ENCODE data around the gene NUMB.

NUMB gene

DNA sequence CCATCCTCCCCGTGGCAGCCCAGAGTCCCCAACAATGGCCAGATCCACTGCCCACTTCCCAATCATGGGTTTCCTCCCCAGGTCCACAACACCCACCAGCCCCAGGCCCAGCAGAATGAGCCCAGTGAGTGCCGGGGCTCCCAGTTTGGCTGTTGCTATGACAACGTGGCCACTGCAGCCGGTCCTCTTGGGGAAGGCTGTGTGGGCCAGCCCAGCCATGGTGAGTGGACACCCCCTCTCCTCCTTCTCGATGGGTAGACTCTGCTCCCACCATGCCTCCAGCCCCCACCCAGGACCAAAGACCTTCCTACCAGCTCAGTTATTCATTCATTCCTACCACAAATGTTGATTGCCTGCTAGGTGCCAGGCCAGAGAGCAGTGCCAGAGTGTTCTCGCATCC is 197.3 kb downstream of the NUMB start:
- Mint-ChIP-seq H3K27me3 (peaks cover 45% of the 10 kb centered on the region), H3K4me3 (no peak overlapping the region), H3K4me1 (peaks cover 7% of the 10 kb centered on the region), H3K9me3 (no peaks in the 10 kb centered on the region), H3K27ac (peak overlapping the region in 1 of 2 donors; percentile 42)
- no peak for DNase-seq
- no peak for ATAC-seq

DNA sequence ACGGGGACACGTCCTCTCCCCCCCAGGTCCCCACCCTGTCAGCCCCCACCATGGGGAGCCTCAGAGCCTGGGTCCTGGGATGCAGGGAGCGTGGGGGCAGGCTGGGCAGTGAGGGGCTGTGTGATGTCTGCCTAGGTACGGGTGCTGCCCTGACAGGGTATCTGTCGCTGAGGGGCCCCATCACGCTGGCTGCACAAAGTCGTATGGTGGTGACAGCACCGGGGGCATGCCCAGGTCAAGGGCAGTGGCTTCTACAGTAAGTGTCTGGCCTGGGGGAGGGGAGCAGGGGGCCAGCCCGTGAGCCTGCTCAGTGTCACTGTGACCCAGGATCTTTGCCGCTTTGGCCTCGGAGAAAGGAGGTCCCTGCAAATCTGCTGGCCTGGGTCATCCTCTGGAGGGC is 197.8 kb downstream of the NUMB start:
- peaks cover 40% of the 10 kb centered on the region for H3K27me3 Mint-ChIP-seq
- H3K9me3 Mint-ChIP-seq, result no peaks in the 10 kb centered on the region
- peaks cover 7% of the 10 kb centered on the region for H3K4me1 Mint-ChIP-seq
- H3K4me3 Mint-ChIP-seq, result no peak overlapping the region
- DNase-seq (no peak), ATAC-seq (no peak)
- no peak overlapping the region for H3K27ac Mint-ChIP-seq

DNA sequence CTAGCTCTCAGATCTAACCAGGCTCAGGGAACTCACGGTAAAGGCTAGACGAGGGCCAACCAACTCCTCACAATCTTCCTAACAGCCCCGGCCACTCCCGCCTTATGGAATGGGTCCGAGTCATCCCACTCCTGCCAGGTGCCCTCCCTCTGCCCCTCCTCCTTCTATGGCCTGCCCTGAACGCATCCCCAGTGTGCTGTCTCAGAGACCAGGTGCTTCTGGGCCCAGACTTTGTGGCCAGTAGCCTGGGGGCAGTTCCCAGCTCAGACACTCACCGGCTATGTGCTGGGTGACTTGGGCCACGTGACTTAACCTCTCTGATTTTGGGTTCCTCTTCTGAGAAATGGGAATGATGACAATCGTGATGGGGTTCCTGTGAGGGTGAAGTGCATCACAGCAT is 198.5 kb downstream of the NUMB start:
- Mint-ChIP-seq H3K4me3 (no peak overlapping the region), H3K4me1 (peaks cover 7% of the 10 kb centered on the region)
- no peak for ATAC-seq

DNA sequence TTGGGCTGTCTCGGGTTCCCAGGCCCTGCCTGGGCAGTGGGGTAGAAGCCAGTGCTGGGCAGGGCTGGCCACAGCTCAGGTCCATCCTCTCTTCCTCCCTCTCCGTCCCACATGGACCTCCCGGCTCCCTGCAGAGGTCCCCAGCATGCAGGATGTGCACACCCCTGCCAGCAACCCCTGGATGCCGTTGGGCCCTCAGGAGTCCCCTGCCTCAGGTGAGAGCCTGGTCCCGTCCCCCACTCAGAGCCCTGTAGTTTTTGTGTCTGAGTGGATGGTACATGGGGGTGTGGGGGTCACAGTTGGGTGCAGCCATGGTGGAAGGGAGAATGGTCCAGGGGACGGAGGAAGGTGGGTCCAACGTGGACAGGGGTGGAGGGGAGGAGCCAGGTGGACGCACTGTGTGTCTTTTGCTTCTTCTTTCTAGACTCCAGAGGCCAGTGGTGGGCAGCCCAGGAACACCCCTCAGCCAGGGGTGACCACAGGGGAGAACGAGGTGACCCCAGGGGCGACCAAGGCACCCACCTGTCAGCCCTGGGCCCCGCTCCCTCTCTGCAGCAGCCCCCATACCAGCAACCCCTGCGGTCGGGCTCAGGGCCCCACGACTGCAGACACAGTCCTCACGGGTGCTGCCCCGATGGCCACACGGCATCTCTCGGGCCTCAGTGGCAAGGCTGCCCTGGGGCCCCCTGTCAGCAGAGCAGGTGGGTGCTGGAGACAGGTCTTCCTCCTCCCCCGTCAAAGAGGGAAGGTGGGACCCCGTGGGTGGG is 199.3 kb downstream of the NUMB start:
- Mint-ChIP-seq H3K9me3 (no peaks in the 10 kb centered on the region), H3K4me3 (no peak overlapping the region)

More for the DNA sequence above, 198.5 kb downstream of the NUMB start:
- no peak for DNase-seq
- H3K9me3 Mint-ChIP-seq, result no peaks in the 10 kb centered on the region
- peaks cover 32% of the 10 kb centered on the region for H3K27me3 Mint-ChIP-seq
- H3K27ac Mint-ChIP-seq, result no peak overlapping the region

DNA sequence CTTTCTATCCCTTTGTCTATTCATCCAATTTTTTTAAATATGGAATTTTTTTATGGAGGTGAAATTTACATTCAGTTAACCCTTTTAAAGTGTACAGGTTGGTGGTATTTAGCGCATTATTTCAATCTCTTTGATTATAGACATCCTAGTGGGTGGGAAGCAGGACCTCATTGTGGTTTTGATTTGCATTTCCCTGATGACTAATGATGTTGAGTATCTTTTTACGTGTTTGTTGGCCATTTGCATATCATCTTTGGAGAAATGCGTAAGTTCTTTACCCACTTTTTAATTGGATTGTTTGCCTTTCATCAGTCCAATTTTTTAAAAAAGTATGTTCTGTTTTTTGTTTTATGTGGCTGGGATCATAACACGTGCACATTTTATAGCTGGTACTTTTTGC is 200.3 kb downstream of the NUMB start:
- ATAC-seq, result no peak

More for the DNA sequence above, 199.3 kb downstream of the NUMB start:
- Mint-ChIP-seq H3K4me1 (peaks cover 7% of the 10 kb centered on the region), H3K27me3 (peaks cover 24% of the 10 kb centered on the region), H3K27ac (no peak overlapping the region)
- peak; percentile 6 for ATAC-seq
- no peak for DNase-seq

DNA sequence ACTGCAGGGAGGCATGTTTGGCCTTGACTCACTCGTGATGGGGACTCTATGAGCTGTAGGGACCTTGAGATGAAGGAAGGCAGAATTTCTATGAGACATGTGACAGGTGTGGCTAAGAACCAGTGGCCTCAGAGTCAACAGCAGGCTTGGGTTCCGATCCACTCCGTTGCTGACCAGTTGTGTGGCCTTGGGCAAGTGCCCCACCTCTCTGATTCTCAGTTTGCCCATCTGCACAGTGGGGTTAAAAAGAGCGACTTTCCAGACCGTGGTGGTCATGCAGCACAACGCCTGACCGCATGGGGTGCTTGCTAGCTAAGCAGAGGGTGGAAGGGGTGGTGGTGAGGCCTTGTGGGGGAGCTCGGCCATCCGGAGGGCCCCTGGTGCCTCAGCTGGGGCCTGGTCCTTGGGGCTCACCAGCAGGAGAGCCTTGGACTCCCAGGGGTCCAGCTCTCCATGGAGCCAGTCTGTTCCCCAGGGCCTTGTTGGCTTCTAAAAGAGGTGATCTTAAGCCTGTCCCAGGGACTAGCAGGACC is 202.6 kb downstream of the NUMB start:
- Mint-ChIP-seq H3K9me3 (no peaks in the 10 kb centered on the region), H3K27ac (peak overlapping the region in 1 of 2 donors; percentile 1), H3K27me3 (peaks cover 10% of the 10 kb centered on the region), H3K4me3 (no peak overlapping the region), H3K4me1 (peaks cover 7% of the 10 kb centered on the region)
- ATAC-seq, result no peak
- DNase-seq, result no peak

More for the DNA sequence above, 200.3 kb downstream of the NUMB start:
- Mint-ChIP-seq H3K4me3 (no peak overlapping the region), H3K9me3 (no peaks in the 10 kb centered on the region), H3K27me3 (peaks cover 19% of the 10 kb centered on the region), H3K27ac (no peak overlapping the region), H3K4me1 (peaks cover 7% of the 10 kb centered on the region)
- no peak for DNase-seq

DNA sequence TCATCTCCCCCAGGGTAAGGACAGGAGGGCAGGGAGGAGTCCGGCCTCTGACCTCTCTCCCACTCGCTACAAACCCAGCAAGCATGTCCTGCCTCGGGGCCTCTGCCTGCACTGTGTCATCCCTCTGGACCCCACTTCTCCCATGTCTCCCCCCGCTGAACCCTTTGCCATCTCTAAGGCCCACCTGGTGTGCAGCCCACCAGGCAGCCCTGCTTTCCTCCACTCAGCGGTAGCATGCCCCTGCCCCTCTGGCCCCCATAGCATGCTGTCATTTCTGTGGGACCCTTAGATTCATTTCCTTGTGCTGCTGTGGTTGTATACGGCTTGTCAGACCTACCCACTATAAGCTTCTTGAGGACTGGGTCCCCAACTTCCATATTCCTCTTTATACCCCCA is 203.3 kb downstream of the NUMB start:
- H3K4me3 Mint-ChIP-seq, result no peak overlapping the region
- H3K27me3 Mint-ChIP-seq, result peaks cover 4% of the 10 kb centered on the region
- H3K4me1 Mint-ChIP-seq, result peaks cover 7% of the 10 kb centered on the region
- H3K27ac Mint-ChIP-seq, result no peak overlapping the region
- DNase-seq (no peak), ATAC-seq (no peak)
- H3K9me3 Mint-ChIP-seq, result no peaks in the 10 kb centered on the region

DNA sequence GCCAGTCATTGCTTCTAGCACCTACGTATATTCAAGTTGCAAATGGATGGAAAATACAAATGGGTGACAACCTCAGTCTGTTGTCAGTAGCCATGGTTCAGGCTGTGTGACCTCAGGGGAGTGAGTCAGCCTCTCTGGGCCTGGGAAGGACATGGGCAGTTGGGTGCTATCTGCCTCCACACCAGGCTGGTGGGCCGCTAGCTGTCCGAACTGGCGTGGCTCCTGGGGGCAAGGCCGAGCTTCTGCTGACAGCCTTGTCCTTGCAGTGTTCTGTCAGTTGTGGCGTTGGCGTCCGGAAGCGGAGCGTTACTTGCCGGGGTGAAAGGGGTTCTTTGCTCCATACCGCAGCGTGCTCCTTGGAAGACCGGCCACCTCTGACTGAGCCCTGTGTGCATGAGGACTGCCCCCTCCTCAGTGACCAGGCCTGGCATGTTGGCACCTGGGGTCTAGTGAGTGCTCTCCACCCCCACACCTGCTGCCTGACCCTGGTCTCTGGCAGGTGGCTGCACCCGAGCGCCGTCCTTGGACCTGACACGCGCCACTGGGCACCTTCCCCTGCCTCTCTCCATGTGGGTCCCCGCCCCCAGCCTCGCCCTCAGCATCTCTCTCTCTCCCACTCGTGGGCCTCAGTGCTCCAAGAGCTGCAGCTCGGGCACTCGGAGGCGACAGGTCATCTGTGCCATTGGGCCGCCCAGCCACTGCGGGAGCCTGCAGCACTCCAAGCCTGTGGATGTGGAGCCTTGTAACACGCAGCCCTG is 203.9 kb downstream of the NUMB start:
- DNase-seq, result no peak
- H3K4me1 Mint-ChIP-seq, result peaks cover 7% of the 10 kb centered on the region
- H3K27me3 Mint-ChIP-seq, result no peaks in the 10 kb centered on the region
- no peaks in the 10 kb centered on the region for H3K9me3 Mint-ChIP-seq
- no peak overlapping the region for H3K4me3 Mint-ChIP-seq
- no peak for ATAC-seq
- no peak overlapping the region for H3K27ac Mint-ChIP-seq

DNA sequence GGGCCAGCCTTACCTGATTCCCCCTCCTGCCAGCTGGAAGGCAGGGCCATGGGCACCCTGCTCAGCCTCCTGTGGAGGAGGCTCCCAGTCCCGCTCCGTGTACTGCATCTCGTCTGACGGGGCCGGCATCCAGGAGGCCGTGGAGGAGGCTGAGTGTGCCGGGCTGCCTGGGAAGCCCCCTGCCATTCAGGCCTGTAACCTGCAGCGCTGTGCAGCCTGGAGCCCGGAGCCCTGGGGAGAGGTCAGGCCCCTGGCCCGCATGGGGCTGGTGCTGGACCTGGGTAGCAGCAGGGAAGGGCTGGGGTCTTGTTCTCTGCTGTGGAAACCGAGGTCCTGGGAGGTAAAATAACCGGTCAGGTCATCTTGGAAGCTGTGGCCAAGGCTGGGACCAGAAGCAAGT is 204.6 kb downstream of the NUMB start:
- peaks cover 7% of the 10 kb centered on the region for H3K4me1 Mint-ChIP-seq
- DNase-seq (no peak), ATAC-seq (peak; percentile 6)
- H3K27ac Mint-ChIP-seq, result no peak overlapping the region
- H3K27me3 Mint-ChIP-seq, result no peaks in the 10 kb centered on the region
- no peak overlapping the region for H3K4me3 Mint-ChIP-seq
- H3K9me3 Mint-ChIP-seq, result no peaks in the 10 kb centered on the region

DNA sequence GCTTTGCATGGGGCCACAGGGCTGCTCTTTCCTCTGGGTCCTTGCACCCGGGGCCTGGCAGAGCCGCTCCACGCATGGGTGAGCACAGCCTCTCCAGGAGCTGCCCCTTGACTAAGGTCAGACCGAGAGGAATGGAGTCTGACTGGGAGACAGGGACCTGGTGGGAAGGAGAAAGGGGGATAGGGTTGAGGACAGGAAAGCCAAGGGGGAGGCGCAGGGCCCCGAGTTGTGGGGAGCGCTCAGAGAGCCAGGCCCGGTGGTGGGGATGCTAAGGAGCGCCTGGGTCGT is 205.1 kb downstream of the NUMB start:
- no peak overlapping the region for H3K4me3 Mint-ChIP-seq
- H3K4me1 Mint-ChIP-seq, result peaks cover 6% of the 10 kb centered on the region
- H3K9me3 Mint-ChIP-seq, result no peaks in the 10 kb centered on the region
- no peak overlapping the region for H3K27ac Mint-ChIP-seq
- DNase-seq, result no peak
- no peak for ATAC-seq
- H3K27me3 Mint-ChIP-seq, result no peaks in the 10 kb centered on the region

DNA sequence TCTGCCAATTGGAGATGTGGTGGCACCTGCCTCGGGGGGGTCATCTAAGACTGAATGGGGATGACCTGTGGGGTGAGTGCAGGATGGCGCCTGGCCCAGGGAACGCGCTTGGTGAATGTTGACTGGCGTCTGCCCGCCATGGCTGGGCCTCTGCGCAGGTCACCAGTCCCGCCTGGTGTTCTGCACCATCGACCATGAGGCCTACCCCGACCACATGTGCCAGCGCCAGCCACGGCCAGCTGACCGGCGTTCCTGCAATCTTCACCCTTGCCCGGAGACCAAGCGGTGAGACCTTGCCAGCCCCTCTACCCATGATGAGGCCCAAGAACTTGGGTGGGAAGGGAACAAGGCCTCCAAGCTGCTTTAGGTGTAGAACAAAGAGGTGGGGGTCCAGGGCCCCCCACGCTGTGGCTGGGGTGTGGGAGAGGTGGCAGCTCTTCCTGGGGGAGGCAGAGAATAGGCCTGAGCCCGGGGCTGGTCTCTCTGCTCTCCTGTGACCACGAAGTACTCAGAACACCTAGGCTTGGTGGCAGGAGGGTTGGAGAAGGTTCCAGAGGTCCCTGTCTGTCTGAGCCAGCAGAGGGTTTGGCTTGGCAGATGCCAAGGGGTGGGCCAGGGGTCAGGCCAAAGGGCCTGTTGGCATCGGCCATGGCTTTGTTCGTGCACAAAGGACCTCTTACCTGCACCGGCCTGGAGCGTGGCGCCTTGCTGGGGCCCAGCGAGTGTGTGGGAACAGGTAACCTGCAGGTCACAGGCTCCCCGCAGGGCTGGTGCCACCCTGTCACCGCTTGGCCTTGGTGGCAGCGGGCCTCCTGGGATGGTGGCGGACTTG is 205.6 kb downstream of the NUMB start:
- no peak overlapping the region for H3K4me3 Mint-ChIP-seq
- H3K9me3 Mint-ChIP-seq, result no peaks in the 10 kb centered on the region
- H3K4me1 Mint-ChIP-seq, result peaks cover 6% of the 10 kb centered on the region
- H3K27ac Mint-ChIP-seq, result no peak overlapping the region
- no peak for ATAC-seq
- no peak for DNase-seq
- peaks cover 3% of the 10 kb centered on the region for H3K27me3 Mint-ChIP-seq

DNA sequence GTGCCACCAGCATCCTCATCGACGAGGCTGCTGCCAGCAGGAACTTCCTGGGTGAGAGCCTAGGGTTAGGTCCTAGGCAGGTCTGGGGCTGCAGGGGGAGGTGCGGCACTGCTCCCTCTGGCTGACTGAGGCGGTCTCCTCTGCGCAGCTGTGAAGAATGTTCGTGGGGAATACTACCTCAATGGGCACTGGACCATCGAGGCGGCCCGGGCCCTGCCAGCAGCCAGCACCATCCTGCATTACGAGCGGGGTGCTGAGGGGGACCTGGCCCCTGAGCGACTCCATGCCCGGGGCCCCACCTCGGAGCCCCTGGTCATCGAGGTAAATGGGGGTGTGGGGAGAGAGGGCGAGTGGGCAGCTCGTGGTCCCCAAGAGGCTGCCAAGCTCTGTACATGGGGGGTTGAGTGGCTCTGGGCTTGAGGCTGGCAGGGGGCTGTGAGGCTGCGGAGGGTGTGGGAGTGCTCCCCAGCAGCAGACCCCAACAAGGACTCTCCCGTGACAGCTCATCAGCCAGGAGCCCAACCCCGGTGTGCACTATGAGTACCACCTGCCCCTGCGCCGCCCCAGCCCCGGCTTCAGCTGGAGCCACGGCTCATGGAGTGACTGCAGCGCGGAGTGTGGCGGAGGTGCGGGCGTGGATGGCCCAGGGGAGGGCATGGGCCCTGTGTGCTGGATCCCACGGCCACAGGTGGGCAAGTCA is 206.7 kb downstream of the NUMB start:
- Mint-ChIP-seq H3K9me3 (no peaks in the 10 kb centered on the region), H3K4me3 (no peak overlapping the region), H3K27me3 (peaks cover 13% of the 10 kb centered on the region), H3K4me1 (peaks cover 17% of the 10 kb centered on the region), H3K27ac (no peak overlapping the region)
- no peak for DNase-seq
- ATAC-seq, result peak; percentile 31

DNA sequence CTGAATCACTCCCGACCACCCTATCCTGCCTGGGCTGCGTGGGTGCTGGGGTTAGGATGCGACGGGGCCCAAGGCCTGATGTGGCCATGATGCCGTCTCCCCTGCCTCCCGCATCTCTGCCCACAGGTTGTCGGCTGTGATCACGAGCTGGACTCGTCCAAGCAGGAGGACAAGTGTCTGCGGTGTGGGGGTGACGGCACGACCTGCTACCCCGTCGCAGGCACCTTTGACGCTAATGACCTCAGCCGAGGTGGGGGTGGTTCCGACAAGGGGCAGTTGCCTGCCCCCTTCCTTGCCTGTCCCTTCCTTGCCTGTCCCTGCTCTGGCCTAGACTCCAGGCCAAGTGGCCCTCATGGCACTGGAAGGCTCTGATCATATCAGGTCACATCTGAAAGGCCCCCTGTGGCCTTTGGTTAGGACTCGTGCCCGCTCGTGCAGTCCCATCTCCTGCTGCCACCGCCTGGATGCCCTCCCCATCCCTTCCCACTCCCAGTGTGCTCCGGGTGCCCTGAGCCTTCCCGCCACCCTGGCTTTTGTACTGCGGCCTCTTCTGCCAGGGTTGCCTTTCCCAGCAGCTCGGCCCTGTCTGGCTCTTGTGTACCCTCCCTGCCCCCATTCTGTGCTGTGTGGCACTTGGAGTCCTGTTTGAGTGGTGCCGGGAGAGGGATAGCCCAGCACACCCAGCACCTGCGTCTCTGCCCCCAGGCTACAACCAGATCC is 207.4 kb downstream of the NUMB start:
- no peaks in the 10 kb centered on the region for H3K9me3 Mint-ChIP-seq
- no peak for ATAC-seq
- H3K27ac Mint-ChIP-seq, result no peak overlapping the region
- no peak for DNase-seq
- no peak overlapping the region for H3K4me3 Mint-ChIP-seq
- H3K27me3 Mint-ChIP-seq, result peaks cover 19% of the 10 kb centered on the region
- H3K4me1 Mint-ChIP-seq, result peaks cover 23% of the 10 kb centered on the region

DNA sequence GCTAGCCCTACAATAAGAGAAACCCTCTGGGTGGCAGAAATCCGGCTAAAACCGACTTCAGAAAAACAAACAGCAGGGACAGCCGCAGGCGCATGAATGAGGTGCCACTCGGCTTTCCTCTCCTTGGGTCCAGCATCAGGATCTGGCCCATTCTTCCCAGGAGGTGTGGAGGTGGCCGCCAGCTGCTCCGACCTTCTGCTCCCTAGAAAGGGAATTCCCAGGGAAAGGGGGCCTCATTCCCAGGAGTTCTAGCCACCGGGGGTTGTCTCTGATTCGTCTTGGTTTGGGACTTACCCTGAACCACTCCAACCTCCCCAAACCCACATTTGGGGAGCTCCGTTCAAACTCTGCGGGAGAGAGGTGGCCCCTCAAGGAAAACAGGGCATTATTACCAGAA is 208.0 kb downstream of the NUMB start:
- H3K27me3 Mint-ChIP-seq, result peaks cover 20% of the 10 kb centered on the region
- H3K27ac Mint-ChIP-seq, result no peak overlapping the region
- no peaks in the 10 kb centered on the region for H3K9me3 Mint-ChIP-seq
- ATAC-seq (no peak), DNase-seq (no peak)
- H3K4me3 Mint-ChIP-seq, result no peak overlapping the region
- H3K4me1 Mint-ChIP-seq, result peaks cover 23% of the 10 kb centered on the region

Data from stimulated activated naive CD8-positive, alpha-beta T cell treated with anti-CD3 and anti-CD28 coated beads, Interleukin-15, amount 100 ng/mL, for 72 hours (primary cell).